NCI-H510A treated with DMSO at 0.1 percent for 48 hours (cell line): ENCODE measurements around the gene ARID1B.

Experiments
- DNase-seq: peaks from one replicate; lab custom pipeline; 2025; lab: John Stamatoyannopoulos, UW

ARID1B gene

GRCh38 chr6:157050537-157051265, 273.5 kb downstream of the ARID1B start:
- no peak for DNase-seq

- no peak for DNase-seq
Observed at GRCh38 chr6:157054531-157054979, 277.4 kb downstream of the ARID1B start.

DNA sequence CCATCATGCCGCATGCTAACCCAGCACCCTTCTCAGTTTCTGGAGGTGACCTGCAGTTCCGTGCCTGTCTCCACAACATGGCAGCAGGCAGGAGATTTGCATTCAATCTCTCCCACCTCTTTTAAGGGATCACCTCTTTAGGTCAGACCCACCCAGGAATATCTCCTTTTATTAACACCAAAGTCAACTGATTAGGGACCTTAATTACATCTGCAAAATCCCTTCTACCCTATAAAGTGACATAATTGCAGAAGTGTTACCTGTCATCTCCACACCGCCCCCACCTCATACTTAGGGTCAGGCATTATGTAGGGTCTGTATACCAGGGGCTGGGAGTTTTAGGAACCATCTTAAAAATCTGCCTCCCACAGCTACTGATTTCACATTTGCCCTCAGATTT, 278.7 kb downstream of the ARID1B start:
- no peak for DNase-seq

GRCh38 chr6:157056275-157056674, 279.1 kb downstream of the ARID1B start:
- DNase-seq, result no peak

DNA sequence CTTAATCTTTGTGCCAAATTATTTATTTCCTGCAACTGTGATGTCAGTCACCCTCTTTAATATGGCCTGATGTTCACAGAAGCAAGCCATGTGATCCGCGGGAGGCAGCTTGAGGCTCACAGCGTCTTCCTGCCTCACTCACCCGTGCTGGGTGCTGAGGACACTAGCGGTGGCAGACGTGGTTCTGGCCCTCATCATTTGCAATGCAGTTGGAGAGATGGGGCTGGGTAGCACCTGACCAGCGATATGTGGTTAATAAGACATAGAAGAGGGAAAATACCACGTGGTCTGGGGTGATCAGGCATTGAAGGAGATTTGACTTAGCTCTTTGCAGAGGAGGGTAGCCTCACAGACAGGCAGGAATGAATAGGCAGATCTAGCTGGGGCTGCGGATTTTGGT, 281.4 kb downstream of the ARID1B start:
- no peak for DNase-seq

DNA sequence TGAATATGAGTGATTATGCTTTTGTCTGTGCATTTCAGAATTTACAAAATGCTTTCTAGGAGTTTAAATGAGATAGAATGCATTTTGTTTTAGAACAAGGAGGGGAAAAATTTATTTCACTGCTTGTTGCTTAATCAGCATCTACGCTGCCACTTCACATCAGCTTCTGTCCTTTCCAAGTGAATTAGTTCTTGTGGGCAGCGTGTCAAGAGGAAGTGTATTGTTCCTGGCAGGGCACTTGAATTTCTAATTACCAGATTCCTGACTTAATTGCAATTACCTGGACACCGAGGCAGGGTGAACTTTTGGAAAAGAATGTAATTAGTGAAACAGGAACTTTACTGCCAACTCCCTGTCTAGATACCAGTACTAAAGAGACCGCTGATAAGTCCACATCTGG, 282.6 kb downstream of the ARID1B start:
- DNase-seq, result peak; percentile 33

DNA sequence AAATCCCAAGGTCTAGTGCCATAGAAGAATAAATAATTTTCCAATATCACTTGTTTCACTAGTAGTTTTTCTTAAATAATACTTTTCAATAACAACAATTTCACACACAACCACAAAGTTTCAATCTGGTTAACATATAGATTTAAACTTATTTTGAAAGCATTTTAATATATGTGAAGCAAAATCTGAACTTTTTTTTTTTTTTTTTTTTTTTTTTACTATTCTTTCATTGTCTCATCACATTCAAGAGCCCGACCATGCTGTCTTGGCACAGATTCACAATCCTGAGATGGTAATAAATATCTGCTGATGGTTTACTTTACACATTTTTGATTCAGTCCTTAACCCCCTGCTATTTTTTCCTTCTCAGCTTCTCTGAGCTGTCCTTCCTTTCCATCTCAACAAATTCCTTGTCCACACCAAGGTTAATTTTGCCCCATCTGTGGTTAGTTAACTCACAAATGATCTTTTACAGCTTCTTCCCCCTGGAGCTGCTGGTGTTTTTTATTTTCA, 283.3 kb downstream of the ARID1B start:
- DNase-seq, result no peak

DNA sequence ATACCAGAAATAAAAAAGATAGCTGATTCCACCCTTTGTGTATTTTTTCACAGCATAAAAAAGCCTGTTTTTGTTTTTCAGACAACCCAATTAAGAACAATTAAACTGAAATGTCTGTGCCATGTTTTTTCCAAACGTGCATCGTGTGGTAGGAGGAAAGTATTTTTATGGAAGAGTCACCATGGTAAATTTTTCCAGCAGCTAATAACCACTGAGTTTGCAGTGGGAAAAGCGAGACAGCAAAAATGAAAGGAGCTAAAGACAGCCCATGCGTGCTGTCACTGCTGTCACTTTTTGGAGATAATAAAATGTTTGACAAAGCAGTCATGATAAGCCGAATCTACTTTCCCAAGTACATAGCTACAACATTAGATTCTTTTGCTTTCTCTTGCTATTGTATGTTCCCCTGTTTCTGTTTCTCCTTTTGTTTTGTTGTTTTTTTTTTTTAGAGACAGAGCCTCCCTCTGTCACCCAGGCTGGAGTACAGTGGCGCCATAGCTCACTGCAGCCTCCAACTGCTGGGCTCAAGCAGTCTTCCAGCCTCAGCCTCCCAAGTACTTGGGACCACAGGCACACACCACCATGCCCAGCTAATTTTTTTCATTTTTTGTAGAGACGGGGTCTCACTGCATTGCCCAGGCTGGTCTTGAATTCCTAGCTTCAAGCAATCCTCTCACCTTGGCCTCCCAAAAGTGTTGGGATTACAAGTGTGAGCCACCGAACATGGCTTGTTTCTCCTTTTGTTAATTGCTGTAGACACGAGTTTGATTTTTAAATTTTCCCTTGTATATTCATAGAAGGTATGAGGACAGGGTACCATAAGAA, 284.8 kb downstream of the ARID1B start:
- no peak for DNase-seq

- no peak for DNase-seq
Observed at GRCh38 chr6:157063176-157063905, 286.2 kb downstream of the ARID1B start.

GRCh38 chr6:157063923-157064322, 286.7 kb downstream of the ARID1B start:
- DNase-seq, result no peak

DNA sequence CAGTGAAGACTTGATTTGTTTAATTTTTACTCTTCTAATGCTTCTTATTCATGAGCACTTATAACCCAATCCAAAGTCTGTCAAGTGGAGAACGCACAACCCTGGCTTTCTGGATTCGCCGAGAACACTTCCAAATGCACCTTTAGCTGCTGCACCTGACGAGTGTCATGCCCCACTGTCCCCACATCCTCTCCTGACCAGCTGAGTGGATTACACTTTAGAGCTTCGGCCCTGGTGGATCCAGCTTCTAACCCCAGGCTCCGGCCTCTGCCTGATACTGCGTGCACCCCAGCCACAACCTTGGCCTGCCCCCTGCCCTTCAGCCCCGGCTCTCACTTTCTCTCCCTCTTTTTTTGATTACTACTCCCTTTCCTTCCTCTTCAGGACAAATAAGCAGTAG, 287.3 kb downstream of the ARID1B start:
- no peak for DNase-seq

GRCh38 chr6:157065366-157065765, 288.2 kb downstream of the ARID1B start:
- no peak for DNase-seq

DNA sequence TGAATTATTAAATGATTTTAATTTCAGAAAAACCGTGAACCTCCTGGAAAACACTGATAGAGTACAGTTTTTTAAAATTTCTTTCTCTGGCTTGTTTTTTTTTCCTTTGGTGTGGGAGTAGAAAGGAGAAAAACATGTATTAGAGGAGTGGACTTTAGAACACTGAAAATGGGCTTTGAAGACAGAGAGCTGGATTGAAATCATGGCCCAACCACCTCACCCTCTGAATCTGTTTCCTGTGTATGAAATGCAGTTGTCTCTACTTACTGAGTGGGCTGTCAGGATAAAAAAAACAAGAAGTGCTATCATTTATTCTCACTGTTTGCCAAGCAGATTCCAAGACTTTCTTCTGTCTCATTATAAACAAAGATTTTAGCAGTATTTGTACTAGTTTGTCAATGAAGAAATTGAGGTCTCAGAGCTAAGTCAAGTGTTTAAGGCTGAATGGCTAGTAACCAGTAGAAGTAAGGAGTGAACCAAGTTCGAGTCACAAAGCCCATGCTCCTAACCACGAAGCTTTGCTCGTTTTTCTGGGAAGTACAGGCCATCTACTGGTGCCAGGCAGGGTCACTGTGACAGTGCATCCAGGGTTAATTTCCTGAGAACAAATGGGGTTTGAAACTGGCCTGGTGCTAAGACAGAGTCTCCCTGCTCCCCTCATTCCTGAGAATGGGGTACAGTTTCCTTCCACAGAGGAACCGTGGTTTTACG, 289.8 kb downstream of the ARID1B start:
- no peak for DNase-seq

DNA sequence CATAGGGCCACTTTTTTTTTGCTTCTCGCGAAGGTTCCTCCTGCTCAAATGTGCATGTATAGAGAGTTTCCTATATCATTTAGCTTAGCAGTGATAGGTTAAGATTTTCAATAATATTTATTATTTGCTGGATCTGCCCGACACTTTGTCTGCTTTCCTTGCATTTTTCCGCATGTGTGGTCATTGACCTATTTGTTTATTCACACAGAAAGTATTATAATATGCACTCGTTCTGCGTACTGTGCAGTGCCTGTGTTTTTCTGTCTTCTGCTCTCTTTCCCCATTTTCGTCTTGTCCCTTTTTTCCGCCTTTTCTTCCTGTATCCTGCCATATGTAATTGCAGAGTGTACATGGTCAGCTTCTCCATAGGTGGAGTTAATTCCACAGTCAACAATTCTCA, 290.3 kb downstream of the ARID1B start:
- no peak for DNase-seq

- DNase-seq, result no peak
Observed at GRCh38 chr6:157068691-157069324, 291.6 kb downstream of the ARID1B start.

- no peak for DNase-seq
Observed at GRCh38 chr6:157069585-157069984, 292.4 kb downstream of the ARID1B start.

DNA sequence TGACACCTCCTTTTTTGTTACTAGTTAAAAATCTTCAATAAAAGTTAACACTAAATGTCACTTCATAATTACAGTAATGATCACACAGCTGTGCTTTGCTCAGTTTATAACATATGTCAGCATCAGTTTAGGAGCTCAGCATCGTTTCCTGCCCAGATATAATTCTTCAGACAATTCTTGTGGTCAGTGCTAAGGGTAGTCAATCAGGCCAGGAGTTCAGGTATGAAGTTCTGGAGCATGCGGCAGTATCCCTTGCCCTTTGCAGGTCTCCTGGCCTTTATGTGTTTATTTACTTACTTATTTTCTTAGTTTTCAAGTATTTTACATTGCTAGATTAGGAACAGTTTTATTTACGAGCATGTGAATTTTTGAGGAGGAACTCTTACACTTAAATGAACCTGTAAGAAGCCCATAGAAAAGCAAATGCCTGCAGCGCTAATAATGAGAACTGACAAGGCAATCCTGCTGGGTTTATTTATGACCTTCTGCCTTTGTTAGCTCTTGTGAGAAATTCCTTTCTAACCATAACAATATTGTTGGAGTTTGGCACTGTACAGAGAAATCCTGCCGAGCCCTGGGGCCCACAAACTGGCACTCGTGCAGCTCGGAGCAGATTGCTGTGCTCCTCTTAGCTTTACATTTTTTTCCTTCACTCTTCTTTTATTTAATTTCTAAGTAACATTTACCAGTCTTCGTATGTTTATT, 293.4 kb downstream of the ARID1B start:
- no peak for DNase-seq

DNA sequence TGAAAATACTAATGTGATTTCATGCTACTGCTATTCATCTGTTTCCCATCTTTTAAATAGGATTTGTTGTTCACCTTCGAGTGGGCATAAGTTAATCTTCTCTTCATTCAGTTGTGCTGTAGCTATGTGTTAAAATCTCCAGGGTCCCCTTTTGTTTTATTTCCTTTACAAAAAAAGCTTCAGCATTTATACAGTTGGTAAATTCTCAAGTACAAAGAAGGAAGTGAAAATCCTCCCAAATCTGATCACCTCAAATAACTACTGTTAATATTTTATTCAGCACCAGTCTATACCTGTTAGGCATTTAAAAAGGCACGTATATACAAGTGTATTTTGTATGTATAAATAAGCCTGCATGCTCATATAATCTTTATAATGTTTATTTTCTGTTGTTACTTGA, 294.9 kb downstream of the ARID1B start:
- DNase-seq, result no peak

GRCh38 chr6:157073596-157073995, 296.4 kb downstream of the ARID1B start:
- DNase-seq, result no peak

GRCh38 chr6:157074969-157075368, 297.8 kb downstream of the ARID1B start:
- no peak for DNase-seq
